ENCODE measurements around the gene C2orf72. TPM values are rescaled to one million over a fixed set of nuclear protein-coding genes. Genes with fewer than 3 reads are reported as not detected.

C2orf72 gene
- total RNA-seq, 1 donor from 2014 or later = 0.48 TPM

GRCh38 chr2:231069379-231070054, 32.2 kb downstream of the C2orf72 start:
- no peak for DNase-seq (ENCODE audit: low spot score)

GRCh38 chr2:231084565-231084964, 47.2 kb downstream of the C2orf72 start:
- no peak for DNase-seq (ENCODE audit: low spot score)

GRCh38 chr2:231088754-231089153, 51.4 kb downstream of the C2orf72 start:
- DNase-seq (ENCODE audit: low spot score) = no peak

- DNase-seq (ENCODE audit: low spot score) = no peak
Observed at GRCh38 chr2:231093933-231094332, 56.6 kb downstream of the C2orf72 start.

- DNase-seq (ENCODE audit: low spot score) = no peak
Observed at GRCh38 chr2:231094736-231095346, 57.5 kb downstream of the C2orf72 start.

Other genes starting within 250 kb of the C2orf72 start
- 128 TPM for gene ITM2C, start 172.6 kb upstream of the C2orf72 start, total RNA-seq (ENCODE audit: insufficient read depth, low replicate concordance)
- gene GPR55, start 112.3 kb upstream of the C2orf72 start, total RNA-seq (ENCODE audit: insufficient read depth, low replicate concordance) = 0.96 TPM
- gene SPATA3, start 41.4 kb upstream of the C2orf72 start, total RNA-seq (ENCODE audit: insufficient read depth, low replicate concordance) = not detected
- gene PSMD1, start 19.3 kb downstream of the C2orf72 start, total RNA-seq (ENCODE audit: insufficient read depth, low replicate concordance) = 45.3 TPM
- gene HTR2B, start 87.5 kb downstream of the C2orf72 start, total RNA-seq (ENCODE audit: insufficient read depth, low replicate concordance) = 1.2 TPM
- gene ARMC9, start 161.1 kb downstream of the C2orf72 start, total RNA-seq (ENCODE audit: insufficient read depth, low replicate concordance) = 25.8 TPM

Measured in umbilical cord (tissue), 2 donors.